Limb (tissue), 2 donors: ENCODE results near the gene SRSF6.
"Not testable (repeated sequence)": the region's sequence is repeated elsewhere in the genome, so short reads cannot be mapped to it uniquely, and the experiment has no call there.

ENCODE experiments used
- DNase-seq, 2 donors: peaks; one replicate each; pipeline ENCODE4 v3.0.0-alpha.2; 2016; ENCODE audit errors: extremely low spot score in 2 of 2

SRSF6 gene

GRCh38 chr20:43448748-43449535 lies 8.8 kb upstream of the SRSF6 start:
- DNase-seq, result peak; percentile 22 to 60

GRCh38 chr20:43450841-43451799 lies 6.6 kb upstream of the SRSF6 start:
- DNase-seq, result no peak

- DNase-seq, result no peak
Measured at GRCh38 chr20:43452404-43453126, 5.1 kb upstream of the SRSF6 start.

- not testable (repeated sequence) for DNase-seq
Measured at GRCh38 chr20:43456252-43456651, 1.4 kb upstream of the SRSF6 start.

GRCh38 chr20:43456809-43457639 lies 672 bp upstream of the SRSF6 start:
- DNase-seq, result peak; percentile 91 to 95

GRCh38 chr20:43458422-43458924 lies 777 bp downstream of the SRSF6 start:
- DNase-seq, result no peak

- peak in 1 of 2 donors; percentile 49 for DNase-seq
Measured at GRCh38 chr20:43459022-43459942, 1.6 kb downstream of the SRSF6 start.

- no peak for DNase-seq
Measured at GRCh38 chr20:43460172-43460829, 2.6 kb downstream of the SRSF6 start.

- DNase-seq, result no peak
Measured at GRCh38 chr20:43460830-43461200, 3.1 kb downstream of the SRSF6 start.

GRCh38 chr20:43461894-43462659 lies 4.4 kb downstream of the SRSF6 start:
- DNase-seq, result no peak

- no peak for DNase-seq
Measured at GRCh38 chr20:43462660-43463526, 5.2 kb downstream of the SRSF6 start.

- DNase-seq, result no peak
Measured at GRCh38 chr20:43463527-43464218, 6.0 kb downstream of the SRSF6 start.

GRCh38 chr20:43464219-43464790 lies 6.6 kb downstream of the SRSF6 start:
- no peak for DNase-seq

- no peak for DNase-seq
Measured at GRCh38 chr20:43465625-43465943, 7.9 kb downstream of the SRSF6 start.

- DNase-seq, result no peak
Measured at GRCh38 chr20:43467589-43467988, 9.9 kb downstream of the SRSF6 start.

- DNase-seq, result no peak
Measured at GRCh38 chr20:43472671-43473380, 15.1 kb downstream of the SRSF6 start.
